Middle frontal gyrus (tissue), 1 donor: ENCODE data around the gene PKNOX1.
A peak's percentile ranks its signal among the peaks of the same experiment; 100 is the strongest.
"Not testable (repeated sequence)": the region's sequence is repeated elsewhere in the genome, so short reads cannot be mapped to it uniquely, and the experiment has no call there.

Source experiments
- DNase-seq: peaks from one replicate; pipeline ENCODE4 v3.0.0-alpha.2; 2015; ENCODE audit warnings: low spot score; ENCODE audit errors: extremely low spot score

PKNOX1 gene

GRCh38 chr21:42981862-42982261 is 7.5 kb downstream of the PKNOX1 start:
- no peak for DNase-seq

- no peak for DNase-seq
Measured at GRCh38 chr21:42983103-42983502, 8.7 kb downstream of the PKNOX1 start.

- DNase-seq = no peak
Measured at GRCh38 chr21:42983869-42984268, 9.5 kb downstream of the PKNOX1 start.

GRCh38 chr21:42986125-42986783 is 11.9 kb downstream of the PKNOX1 start:
- DNase-seq = no peak

GRCh38 chr21:42988236-42988965 is 14.0 kb downstream of the PKNOX1 start:
- DNase-seq = no peak

GRCh38 chr21:42989370-42989769 is 15.0 kb downstream of the PKNOX1 start:
- DNase-seq = not testable (repeated sequence)

- DNase-seq = no peak
Measured at GRCh38 chr21:42989816-42990650, 15.7 kb downstream of the PKNOX1 start.

- no peak for DNase-seq
Measured at GRCh38 chr21:42991992-42992740, 17.8 kb downstream of the PKNOX1 start.

- DNase-seq = no peak
Measured at GRCh38 chr21:42993051-42993712, 18.8 kb downstream of the PKNOX1 start.

GRCh38 chr21:42997053-42997452 is 22.7 kb downstream of the PKNOX1 start:
- peak; percentile 66 for DNase-seq

GRCh38 chr21:42997983-42998382 is 23.6 kb downstream of the PKNOX1 start:
- not testable (repeated sequence) for DNase-seq

GRCh38 chr21:42999152-42999551 is 24.8 kb downstream of the PKNOX1 start:
- DNase-seq = not testable (repeated sequence)

GRCh38 chr21:43000041-43000440 is 25.7 kb downstream of the PKNOX1 start:
- DNase-seq = not testable (repeated sequence)

GRCh38 chr21:43001316-43001715 is 27.0 kb downstream of the PKNOX1 start:
- no peak for DNase-seq

- no peak for DNase-seq
Measured at GRCh38 chr21:43004926-43005325, 30.6 kb downstream of the PKNOX1 start.

- no peak for DNase-seq
Measured at GRCh38 chr21:43005635-43006034, 31.3 kb downstream of the PKNOX1 start.

- not testable (repeated sequence) for DNase-seq
Measured at GRCh38 chr21:43006051-43006873, 31.9 kb downstream of the PKNOX1 start.

GRCh38 chr21:43006874-43007208 is 32.5 kb downstream of the PKNOX1 start:
- DNase-seq = no peak

GRCh38 chr21:43012596-43012995 is 38.2 kb downstream of the PKNOX1 start:
- no peak for DNase-seq
